Vagina (tissue), 2 donors: ENCODE measurements around the gene C20orf202.

ENCODE experiments used
- POLR2A ChIP-seq, 2 donors: fragments of 450-650 bp; IDR thresholded peaks; one replicate each; pipeline ENCODE4 v1.6.1; 2017; ENCODE audit warnings: antibody characterized with exemption in 2 of 2, mild to moderate bottlenecking in 2 of 2, moderate library complexity in 2 of 2
- POLR2AphosphoS5 ChIP-seq, 2 donors: sonication (generic); formaldehyde crosslinking; IDR thresholded peaks; one replicate each; pipeline ENCODE4 v1.9.0; 2017; ENCODE audit warnings: antibody characterized with exemption in 2 of 2, mild to moderate bottlenecking in 2 of 2, low read depth in 1 of 2; ENCODE audit not compliant: insufficient read depth in 1 of 2
- TF ChIP-seq, protein P1 (sequence below), 3 experiments: fragments of 450-650 bp in 2 of 3; fragments of 200-600 bp in 1 of 3; sonication (generic) in 1 of 3; IDR thresholded peaks; one replicate each; pipeline ENCODE4 v1.5.1; 2017 to 2019; ENCODE audit warnings: antibody characterized with exemption in 3 of 3, mild to moderate bottlenecking in 2 of 3, moderate library complexity in 2 of 3

GRCh38 chr20:1174787-1175186 lies 28.5 kb upstream of the C20orf202 start:
- TF ChIP-seq, protein P1, sequence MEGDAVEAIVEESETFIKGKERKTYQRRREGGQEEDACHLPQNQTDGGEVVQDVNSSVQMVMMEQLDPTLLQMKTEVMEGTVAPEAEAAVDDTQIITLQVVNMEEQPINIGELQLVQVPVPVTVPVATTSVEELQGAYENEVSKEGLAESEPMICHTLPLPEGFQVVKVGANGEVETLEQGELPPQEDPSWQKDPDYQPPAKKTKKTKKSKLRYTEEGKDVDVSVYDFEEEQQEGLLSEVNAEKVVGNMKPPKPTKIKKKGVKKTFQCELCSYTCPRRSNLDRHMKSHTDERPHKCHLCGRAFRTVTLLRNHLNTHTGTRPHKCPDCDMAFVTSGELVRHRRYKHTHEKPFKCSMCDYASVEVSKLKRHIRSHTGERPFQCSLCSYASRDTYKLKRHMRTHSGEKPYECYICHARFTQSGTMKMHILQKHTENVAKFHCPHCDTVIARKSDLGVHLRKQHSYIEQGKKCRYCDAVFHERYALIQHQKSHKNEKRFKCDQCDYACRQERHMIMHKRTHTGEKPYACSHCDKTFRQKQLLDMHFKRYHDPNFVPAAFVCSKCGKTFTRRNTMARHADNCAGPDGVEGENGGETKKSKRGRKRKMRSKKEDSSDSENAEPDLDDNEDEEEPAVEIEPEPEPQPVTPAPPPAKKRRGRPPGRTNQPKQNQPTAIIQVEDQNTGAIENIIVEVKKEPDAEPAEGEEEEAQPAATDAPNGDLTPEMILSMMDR (IDR thresholded peaks at IDR 0.05), result no peak
- TF ChIP-seq POLR2A (IDR thresholded peaks at IDR 0.05) (no peak), POLR2AphosphoS5 (IDR thresholded peaks at IDR 0.05; ENCODE audit: insufficient read depth in 1 of 2, low read depth in 1 of 2) (no peak)
